Measurements from ENCODE around the gene ZRANB2.

Gene ZRANB2

DNA sequence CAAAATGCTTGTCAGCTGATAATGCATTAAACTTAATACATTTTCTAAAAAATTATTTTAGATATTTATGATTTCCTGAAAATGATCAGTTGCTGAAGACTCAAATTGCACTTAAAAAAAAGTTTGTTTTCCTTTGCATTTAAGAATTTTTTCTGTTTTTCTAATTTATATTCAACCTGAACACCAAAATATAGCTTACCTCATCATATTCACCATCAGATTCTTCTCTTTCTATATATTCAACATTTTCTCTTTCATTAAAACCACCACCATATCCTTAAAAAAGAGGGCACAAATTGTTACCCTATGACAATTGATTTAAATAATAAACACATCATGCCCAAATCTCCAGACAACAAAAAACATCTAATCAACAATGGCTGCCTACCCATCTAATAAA lies 8.6 kb downstream of the ZRANB2 start:
- H3K4me3 ChIP-seq (ENCODE audit: low read depth, low read length) = no peak overlapping the region
- TF ChIP-seq, protein P1, sequence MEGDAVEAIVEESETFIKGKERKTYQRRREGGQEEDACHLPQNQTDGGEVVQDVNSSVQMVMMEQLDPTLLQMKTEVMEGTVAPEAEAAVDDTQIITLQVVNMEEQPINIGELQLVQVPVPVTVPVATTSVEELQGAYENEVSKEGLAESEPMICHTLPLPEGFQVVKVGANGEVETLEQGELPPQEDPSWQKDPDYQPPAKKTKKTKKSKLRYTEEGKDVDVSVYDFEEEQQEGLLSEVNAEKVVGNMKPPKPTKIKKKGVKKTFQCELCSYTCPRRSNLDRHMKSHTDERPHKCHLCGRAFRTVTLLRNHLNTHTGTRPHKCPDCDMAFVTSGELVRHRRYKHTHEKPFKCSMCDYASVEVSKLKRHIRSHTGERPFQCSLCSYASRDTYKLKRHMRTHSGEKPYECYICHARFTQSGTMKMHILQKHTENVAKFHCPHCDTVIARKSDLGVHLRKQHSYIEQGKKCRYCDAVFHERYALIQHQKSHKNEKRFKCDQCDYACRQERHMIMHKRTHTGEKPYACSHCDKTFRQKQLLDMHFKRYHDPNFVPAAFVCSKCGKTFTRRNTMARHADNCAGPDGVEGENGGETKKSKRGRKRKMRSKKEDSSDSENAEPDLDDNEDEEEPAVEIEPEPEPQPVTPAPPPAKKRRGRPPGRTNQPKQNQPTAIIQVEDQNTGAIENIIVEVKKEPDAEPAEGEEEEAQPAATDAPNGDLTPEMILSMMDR (conservative IDR thresholded peaks at IDR 0.05; ENCODE audit: low read depth, low read length) = no peak
- DNase-seq (ENCODE audit: low read depth) = no peak

DNA sequence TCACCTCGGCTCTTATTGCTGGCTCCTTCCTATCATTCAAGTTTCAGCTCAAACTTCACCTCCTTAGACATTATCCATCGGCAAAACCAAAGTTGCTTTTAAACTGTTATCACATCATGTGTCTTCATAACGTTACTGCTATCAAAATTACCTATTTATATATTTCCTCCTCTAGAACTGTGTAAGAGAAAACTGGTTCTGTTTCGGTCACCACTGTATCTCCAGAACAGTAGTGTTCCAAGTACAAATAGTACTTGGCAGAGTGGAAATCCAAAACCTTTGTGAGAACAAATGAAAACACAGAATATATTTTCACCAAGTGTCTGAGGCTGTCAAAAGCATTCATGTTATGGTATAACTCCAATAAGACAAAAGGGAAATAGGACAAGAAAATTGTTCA lies 9.1 kb downstream of the ZRANB2 start:
- TF ChIP-seq, protein P1 (conservative IDR thresholded peaks at IDR 0.05; ENCODE audit: low read depth, low read length) = no peak
- no peak overlapping the region for H3K4me3 ChIP-seq (ENCODE audit: low read depth, low read length)
- no peak for DNase-seq (ENCODE audit: low read depth)

DNA sequence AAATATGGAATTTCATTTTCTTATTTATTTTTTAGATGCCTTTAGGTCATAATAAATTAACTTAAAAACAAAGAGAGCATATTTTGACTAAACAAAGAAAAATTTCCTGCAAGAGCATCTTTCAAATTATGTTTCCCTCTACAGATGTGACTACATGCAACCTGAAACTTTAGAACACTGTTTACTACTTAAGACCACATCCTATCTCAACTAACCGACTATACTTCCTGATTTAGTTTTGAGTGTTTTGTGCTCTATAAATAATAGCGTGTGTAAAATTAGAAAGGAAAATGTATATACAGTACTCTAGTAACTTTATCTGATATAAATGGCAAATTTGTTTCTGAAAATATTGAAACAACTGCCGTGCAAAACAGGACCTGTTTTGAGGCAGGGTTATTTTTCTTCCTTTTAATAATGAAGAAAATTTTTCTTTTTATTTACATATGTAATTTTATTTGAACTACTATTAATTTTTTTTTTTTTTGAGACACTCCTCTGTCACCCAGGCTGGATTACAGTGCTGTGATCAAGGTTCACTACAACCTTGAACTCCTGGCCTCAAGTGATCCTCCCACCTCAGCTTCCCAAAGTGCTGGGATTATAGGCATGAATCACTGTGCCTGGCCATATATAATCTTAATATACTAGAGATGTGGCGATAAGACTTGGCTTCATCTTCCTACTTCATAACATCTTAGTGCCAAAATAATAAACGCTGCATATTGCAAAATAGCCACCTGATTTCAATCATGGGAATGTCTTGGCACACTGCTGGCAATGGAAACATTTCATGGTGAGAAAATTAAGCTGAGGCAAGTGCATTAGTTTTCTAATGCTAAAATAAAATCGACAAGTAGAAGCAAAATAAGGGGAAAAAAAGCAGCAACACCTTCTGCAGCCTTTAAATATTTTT lies 12.3 kb downstream of the ZRANB2 start:
- no peak overlapping the region for H3K4me3 ChIP-seq (ENCODE audit: low read depth, low read length)
- TF ChIP-seq, protein P1 (conservative IDR thresholded peaks at IDR 0.05; ENCODE audit: low read depth, low read length) = no peak
- DNase-seq (ENCODE audit: low read depth) = no peak

DNA sequence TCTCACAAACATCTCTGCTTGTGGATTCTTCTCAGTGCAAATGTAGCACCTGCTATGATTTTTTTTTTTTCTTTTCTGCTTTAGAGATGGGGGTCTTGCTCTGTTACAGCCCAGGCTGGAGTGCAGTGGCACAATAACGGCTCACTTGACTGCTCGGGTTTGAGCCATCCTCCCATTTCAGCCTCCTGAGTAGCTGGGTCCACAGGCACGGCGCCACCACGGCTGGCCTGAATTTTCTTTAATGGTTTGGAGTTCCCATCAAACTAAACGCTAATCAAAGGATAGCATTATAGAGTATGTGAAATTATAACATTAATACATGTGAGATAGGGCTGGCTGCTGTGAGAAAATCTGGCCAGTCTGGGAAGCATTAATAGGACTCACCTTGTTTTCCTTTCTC lies 26.0 kb downstream of the ZRANB2 start:
- DNase-seq (ENCODE audit: low read depth) = no peak
- TF ChIP-seq, protein P1 (conservative IDR thresholded peaks at IDR 0.05; ENCODE audit: low read depth, low read length) = no peak
- no peak overlapping the region for H3K4me3 ChIP-seq (ENCODE audit: low read depth, low read length)

DNA sequence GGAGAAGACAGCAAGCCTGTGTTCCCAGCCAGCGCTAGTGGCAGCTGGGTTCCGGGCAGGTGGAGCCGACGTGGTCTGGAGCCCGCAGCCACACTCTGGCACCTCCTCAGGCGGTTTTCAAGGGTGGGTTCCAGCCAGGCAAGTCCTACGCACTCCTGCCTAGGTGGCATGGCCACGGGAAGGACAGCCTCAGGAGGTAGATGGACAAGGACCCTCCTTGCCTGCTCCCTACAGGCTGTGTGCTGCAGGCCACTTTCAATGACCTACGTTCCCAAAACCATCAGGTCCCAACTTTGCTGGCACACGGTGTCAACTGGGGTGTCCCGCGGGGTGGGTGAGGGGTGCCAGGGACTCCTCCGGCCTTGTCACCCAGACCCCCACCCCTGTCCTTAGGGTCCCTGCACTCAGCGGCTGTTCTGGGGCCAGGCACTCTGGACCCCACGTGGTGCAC lies 26.5 kb downstream of the ZRANB2 start:
- no peak for DNase-seq (ENCODE audit: low read depth)
- no peak overlapping the region for H3K4me3 ChIP-seq (ENCODE audit: low read depth, low read length)
- TF ChIP-seq, protein P1 (conservative IDR thresholded peaks at IDR 0.05; ENCODE audit: low read depth, low read length) = no peak

DNA sequence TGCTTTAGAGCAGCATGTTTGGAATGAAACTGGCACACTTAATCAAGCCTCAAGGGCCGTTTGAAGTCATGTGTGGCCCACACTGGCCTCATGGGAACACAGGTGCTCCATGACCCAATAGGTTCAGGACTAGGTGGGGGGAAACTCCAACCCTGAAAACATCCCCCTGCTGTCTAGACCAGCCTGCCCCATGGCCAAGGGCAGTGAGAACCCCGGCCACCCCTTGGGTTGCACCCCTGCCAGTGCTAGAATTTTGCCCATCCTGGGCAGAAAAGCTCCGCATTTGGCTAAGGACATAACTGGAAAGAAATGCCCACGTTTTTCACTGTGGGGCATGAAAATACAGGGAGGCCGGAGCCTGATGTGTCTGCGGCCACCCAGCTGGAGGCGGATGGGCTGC lies 27.1 kb downstream of the ZRANB2 start:
- TF ChIP-seq, protein P1 (conservative IDR thresholded peaks at IDR 0.05; ENCODE audit: low read depth, low read length) = no peak
- DNase-seq (ENCODE audit: low read depth) = peak; percentile 27
- no peak overlapping the region for H3K4me3 ChIP-seq (ENCODE audit: low read depth, low read length)

DNA sequence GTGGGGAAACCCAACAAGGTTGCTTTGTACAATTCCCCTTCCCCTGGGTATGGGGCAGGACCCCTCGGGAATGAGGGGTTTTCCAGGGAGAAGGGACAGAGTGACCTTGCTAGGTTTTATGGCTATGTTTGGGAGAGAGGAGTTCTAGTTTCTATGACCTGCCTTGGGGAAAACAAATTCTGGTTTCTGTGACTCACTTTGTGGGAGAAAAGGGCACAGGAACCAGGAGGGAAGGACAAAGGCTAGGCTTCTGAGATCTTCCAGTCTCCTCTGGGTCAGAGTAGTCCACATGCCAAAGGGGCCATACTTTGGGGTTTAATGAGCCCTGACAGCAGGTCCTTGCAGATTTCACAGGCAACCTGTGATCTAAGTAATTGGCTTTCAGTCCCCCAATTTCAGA lies 27.7 kb downstream of the ZRANB2 start:
- no peak overlapping the region for H3K4me3 ChIP-seq (ENCODE audit: low read depth, low read length)
- TF ChIP-seq, protein P1 (conservative IDR thresholded peaks at IDR 0.05; ENCODE audit: low read depth, low read length) = no peak
- DNase-seq (ENCODE audit: low read depth) = no peak
